Smooth muscle cell (in vitro differentiated cells): ENCODE measurements around the gene ULK4. TPM values are rescaled to one million over a fixed set of nuclear protein-coding genes. Genes with fewer than 3 reads are reported as not detected.
"Not testable (repeated sequence)": the region's sequence is repeated elsewhere in the genome, so short reads cannot be mapped to it uniquely, and the experiment has no call there.

ENCODE experiments used
- DNase-seq: peaks from one replicate; lab custom pipeline; 2025; ENCODE audit not compliant: unreplicated experiment; lab: John Stamatoyannopoulos, UW
- H2AFZ ChIP-seq: fragments of 200-600 bp; sonication (generic); 2 replicates; pipeline ENCODE4 v1.6.0; 2016; ENCODE audit warnings: antibody characterized with exemption, low read depth, mild to moderate bottlenecking
- H3F3A ChIP-seq: fragments of 200-600 bp; sonication (generic); 2 replicates; pipeline ENCODE4 v1.6.0; 2017; ENCODE audit warnings: antibody characterized with exemption, low read depth
- H3K27ac ChIP-seq: fragments of 200-600 bp; sonication (generic); 2 replicates; pipeline ENCODE4 v1.5.1; 2016; ENCODE audit warnings: low read depth, mild to moderate bottlenecking
- H3K27me3 ChIP-seq: fragments of 200-600 bp; sonication (generic); 2 replicates; pipeline ENCODE4 v1.6.1; 2016; ENCODE audit warnings: low read depth, mild to moderate bottlenecking
- H3K36me3 ChIP-seq: fragments of 200-600 bp; sonication (generic); 2 replicates; pipeline ENCODE4 v1.5.1; 2016; ENCODE audit warnings: low read depth
- H3K4me1 ChIP-seq: fragments of 200-600 bp; sonication (generic); 2 replicates; pipeline ENCODE4 v1.5.1; 2016; ENCODE audit warnings: low read depth
- H3K4me2 ChIP-seq: fragments of 200-600 bp; sonication (generic); 2 replicates; pipeline ENCODE4 v1.6.0; 2016; ENCODE audit warnings: mild to moderate bottlenecking
- H3K4me3 ChIP-seq: fragments of 200-600 bp; sonication (generic); 2 replicates; pipeline ENCODE4 v1.5.1; 2016; ENCODE audit warnings: mild to moderate bottlenecking
- H3K79me2 ChIP-seq: fragments of 200-600 bp; sonication (generic); 2 replicates; pipeline ENCODE4 v1.6.0; 2016; ENCODE audit warnings: low read depth, mild to moderate bottlenecking
- H3K9ac ChIP-seq: fragments of 200-600 bp; sonication (generic); 2 replicates; pipeline ENCODE4 v1.6.0; 2016; ENCODE audit warnings: low read depth
- H3K9me3 ChIP-seq: fragments of 200-600 bp; sonication (generic); replicated peaks from 2 replicates; pipeline ENCODE4 v1.5.1; 2016; ENCODE audit warnings: low read depth
- H4K20me1 ChIP-seq: fragments of 200-600 bp; sonication (generic); 2 replicates; pipeline ENCODE4 v1.6.0; 2016; ENCODE audit warnings: low read depth
- WGBS: methylation state at CpG from one replicate; pipeline ENCODE4 v1.1.7; 2016; ENCODE audit warnings: low lambda C conversion rate; 5-methylcytosine and 5-hydroxymethylcytosine counted together
- polyA plus RNA-seq: library from polyadenylated mRNA; unstranded; fragments of >200 nt; fragmentation: Nextera tagmentation; extraction: Ambion mirVana; gene quantifications from 2 replicates; pipeline ENCODE4 v1.2.1, GENCODE V29; 2016
- total RNA-seq: library from RNA; depleted of rRNA; stranded (reverse); fragments of >200 nt; gene quantifications from 2 replicates; pipeline ENCODE4 v1.2.3, GENCODE V29; 2014
- TF ChIP-seq, protein P1 (sequence below): fragments of 200-600 bp; sonication (generic); IDR thresholded peaks from 2 replicates; pipeline ENCODE4 v1.5.1; 2017; ENCODE audit warnings: borderline replicate concordance, mild to moderate bottlenecking, antibody characterized with exemption; ENCODE audit not compliant: insufficient read depth, poor library complexity, severe bottlenecking

ULK4 gene
- total and polyA plus RNA-seq, 2 experiments from 2014 or later, result 4.3 to 14.2 TPM

DNA sequence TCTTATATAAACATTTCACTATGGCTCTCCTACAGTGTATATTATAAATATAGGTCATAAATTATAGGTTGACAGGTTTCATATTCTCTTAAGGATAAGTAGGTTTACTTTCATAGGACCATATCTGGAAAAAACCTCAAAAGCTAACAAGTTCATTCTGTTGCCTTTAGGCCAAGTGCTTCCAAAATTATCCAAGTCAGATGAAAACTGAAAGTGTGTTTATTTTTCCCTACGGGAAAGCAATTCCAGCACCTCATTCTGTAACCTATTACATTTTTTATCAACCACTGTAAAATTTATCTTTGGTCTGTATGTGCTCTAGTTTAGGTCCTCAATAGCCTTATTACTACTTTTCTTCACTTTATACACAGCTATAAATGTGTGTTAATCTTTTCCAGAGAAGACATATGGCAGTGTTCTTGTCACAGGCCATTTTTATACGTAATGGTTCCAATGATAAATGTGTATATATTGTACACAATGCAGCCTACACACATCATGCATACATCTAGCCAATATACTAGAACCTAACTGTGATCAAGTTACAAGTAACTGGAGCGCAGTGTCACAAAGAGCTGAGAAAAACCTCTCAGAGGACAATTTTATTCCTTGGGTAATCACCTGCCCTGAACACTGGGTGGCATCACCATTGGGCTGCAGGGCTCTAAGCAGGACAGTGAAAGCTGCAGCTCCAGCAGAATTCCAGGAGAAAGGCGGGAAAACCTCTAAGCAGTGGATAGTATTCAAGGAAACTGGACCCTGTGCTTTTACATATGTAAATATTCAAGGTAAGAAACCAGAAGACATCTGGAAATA is 511.3 kb downstream of the ULK4 start:
- Histone ChIP-seq H3K4me2 (no peak overlapping the region), H3K79me2 (no peaks in the 10 kb centered on the region), H3K27ac (no peak overlapping the region), H3K4me1 (no peaks in the 10 kb centered on the region), H3F3A (no peaks in the 10 kb centered on the region), H3K27me3 (no peaks in the 10 kb centered on the region), H4K20me1 (no peaks in the 10 kb centered on the region), H2AFZ (no peak overlapping the region), H3K9me3 (no peaks in the 10 kb centered on the region), H3K36me3 (no peaks in the 10 kb centered on the region), H3K9ac (no peak overlapping the region), H3K4me3 (no peak overlapping the region)
- TF ChIP-seq, protein P1, sequence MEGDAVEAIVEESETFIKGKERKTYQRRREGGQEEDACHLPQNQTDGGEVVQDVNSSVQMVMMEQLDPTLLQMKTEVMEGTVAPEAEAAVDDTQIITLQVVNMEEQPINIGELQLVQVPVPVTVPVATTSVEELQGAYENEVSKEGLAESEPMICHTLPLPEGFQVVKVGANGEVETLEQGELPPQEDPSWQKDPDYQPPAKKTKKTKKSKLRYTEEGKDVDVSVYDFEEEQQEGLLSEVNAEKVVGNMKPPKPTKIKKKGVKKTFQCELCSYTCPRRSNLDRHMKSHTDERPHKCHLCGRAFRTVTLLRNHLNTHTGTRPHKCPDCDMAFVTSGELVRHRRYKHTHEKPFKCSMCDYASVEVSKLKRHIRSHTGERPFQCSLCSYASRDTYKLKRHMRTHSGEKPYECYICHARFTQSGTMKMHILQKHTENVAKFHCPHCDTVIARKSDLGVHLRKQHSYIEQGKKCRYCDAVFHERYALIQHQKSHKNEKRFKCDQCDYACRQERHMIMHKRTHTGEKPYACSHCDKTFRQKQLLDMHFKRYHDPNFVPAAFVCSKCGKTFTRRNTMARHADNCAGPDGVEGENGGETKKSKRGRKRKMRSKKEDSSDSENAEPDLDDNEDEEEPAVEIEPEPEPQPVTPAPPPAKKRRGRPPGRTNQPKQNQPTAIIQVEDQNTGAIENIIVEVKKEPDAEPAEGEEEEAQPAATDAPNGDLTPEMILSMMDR, result no peak
- 71% methylated on average over 4 of the region's 4 CpGs for WGBS
- DNase-seq, result no peak

DNA sequence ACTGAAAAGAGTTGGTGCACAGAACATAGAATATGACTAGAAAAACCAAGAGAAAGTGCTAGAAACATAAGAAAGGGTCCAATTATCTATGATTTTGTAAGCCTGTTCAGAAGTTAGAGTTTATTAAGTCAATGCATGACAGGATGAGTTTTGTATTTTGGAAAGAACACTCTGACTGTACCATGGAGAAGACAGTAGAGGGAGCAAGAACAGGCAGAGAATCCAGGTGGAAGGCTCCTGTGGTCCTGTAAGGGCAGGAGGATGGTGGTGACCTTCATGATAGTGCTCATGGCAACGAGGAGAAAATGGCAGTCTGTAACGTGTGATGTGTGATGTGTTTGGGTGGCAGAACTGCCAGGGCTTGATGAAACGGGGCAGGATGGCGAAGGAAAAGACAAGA is 513.5 kb downstream of the ULK4 start:
- H3K9ac ChIP-seq, result no peak overlapping the region
- TF ChIP-seq, protein P1, result no peak
- H3K36me3 ChIP-seq, result no peaks in the 10 kb centered on the region
- no peaks in the 10 kb centered on the region for H3K4me1 ChIP-seq
- H3F3A ChIP-seq, result no peaks in the 10 kb centered on the region
- H3K4me2 ChIP-seq, result no peak overlapping the region
- no peak overlapping the region for H2AFZ ChIP-seq
- no peaks in the 10 kb centered on the region for H3K79me2 ChIP-seq
- H3K27me3 ChIP-seq, result no peaks in the 10 kb centered on the region
- H4K20me1 ChIP-seq, result no peaks in the 10 kb centered on the region
- no peak overlapping the region for H3K4me3 ChIP-seq
- no peaks in the 10 kb centered on the region for H3K9me3 ChIP-seq
- no peak overlapping the region for H3K27ac ChIP-seq
- no peak for DNase-seq
- WGBS, result 86% methylated on average over 4 of the region's 4 CpGs

DNA sequence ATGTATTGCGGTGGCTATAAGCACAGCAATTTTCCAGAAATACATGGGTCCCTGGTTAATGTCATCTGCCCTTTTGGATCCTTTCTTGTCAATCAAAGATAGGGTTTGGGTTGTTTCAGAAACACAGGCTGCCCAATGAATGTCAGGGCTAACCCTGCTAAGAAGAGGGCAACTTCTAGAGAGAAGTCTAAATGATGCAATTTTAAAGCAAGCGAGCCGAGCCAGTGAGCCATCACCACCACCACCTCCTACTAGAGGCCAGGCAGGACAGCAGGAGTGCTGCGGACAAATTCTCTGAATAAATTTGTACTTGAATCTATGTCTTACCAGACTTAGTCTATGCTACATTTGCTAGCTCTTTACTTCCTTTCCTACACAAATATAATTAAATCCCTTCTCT is 514.2 kb downstream of the ULK4 start:
- H3K9ac ChIP-seq, result no peak overlapping the region
- no peaks in the 10 kb centered on the region for H3K79me2 ChIP-seq
- no peak overlapping the region for H3K4me2 ChIP-seq
- no peaks in the 10 kb centered on the region for H4K20me1 ChIP-seq
- no peaks in the 10 kb centered on the region for H3K9me3 ChIP-seq
- WGBS, result 83% methylated on average over 4 of the region's 4 CpGs
- no peak overlapping the region for H2AFZ ChIP-seq
- TF ChIP-seq, protein P1, result no peak
- H3K4me1 ChIP-seq, result no peaks in the 10 kb centered on the region
- H3F3A ChIP-seq, result no peaks in the 10 kb centered on the region
- H3K36me3 ChIP-seq, result no peaks in the 10 kb centered on the region
- H3K4me3 ChIP-seq, result no peak overlapping the region
- H3K27me3 ChIP-seq, result no peaks in the 10 kb centered on the region
- no peak overlapping the region for H3K27ac ChIP-seq
- DNase-seq, result no peak

DNA sequence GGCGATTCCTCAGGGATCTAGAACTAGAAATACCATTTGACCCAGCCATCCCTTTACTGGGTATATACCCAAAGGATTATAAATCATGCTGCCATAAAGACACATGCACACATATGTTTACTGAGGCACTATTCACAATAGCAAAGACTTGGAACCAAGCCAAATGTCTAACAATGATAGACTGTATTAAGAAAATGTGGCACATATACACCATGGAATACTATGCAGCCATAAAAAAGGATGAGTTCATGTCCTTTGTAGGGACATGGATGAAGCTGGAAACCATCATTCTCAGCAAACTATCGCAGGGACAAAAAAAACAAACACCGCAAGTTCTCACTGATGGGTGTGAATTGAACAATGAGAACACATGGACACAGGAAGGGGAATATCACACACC is 515.6 kb downstream of the ULK4 start:
- not testable (repeated sequence) for DNase-seq, H3F3A ChIP-seq
- 98% methylated on average over 3 of the region's 3 CpGs for WGBS

More for the DNA sequence above, 515.6 kb downstream of the ULK4 start:
- not testable (repeated sequence) for H3K36me3 ChIP-seq, H3K4me3 ChIP-seq, H3K4me1 ChIP-seq, H2AFZ ChIP-seq, H3K27me3 ChIP-seq, H4K20me1 ChIP-seq, H3K4me2 ChIP-seq, H3K79me2 ChIP-seq, H3K9ac ChIP-seq, H3K27ac ChIP-seq, H3K9me3 ChIP-seq
